ENCODE measurements around the gene JAG2.
"Not testable (repeated sequence)": the region's sequence is repeated elsewhere in the genome, so short reads cannot be mapped to it uniquely, and the experiment has no call there.

Gene JAG2

DNA sequence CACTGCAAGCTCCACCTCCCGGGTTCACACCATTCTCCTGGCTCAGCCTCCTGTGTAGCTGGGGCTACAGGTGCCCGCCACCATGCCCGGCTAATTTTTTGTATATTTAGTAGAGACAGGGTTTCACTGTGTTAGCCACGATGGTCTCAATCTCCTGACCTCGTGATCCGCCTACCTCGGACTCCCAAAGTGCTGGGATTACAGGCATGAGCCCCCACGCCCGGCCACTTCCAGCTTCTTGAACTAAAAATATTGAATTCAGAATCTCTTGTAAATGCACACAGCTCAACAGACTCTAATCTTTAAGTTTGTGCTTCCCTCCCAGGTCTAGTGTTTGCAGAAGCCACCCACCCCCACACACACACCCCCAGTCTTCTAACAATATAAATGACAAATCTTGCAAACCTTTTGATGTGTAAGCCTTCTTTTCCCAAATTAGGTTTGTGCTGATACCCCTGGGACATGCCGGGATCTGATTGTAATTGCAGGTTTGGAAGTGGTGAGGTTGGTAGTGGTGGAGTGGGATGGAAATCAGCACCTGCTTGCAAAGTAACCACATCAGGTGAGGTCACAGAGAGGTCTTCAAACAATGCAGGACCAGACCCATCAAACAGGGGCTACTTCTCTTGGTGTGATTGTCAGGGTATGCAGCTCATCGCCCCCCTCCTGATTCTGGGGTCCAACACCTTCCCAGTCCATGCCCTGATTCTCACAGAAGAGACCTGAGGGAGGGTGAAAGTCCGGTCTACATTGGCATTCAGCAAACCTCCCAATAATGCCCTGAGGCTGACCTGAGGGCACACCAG lies 51.9 kb downstream of the JAG2 start:
- TF ChIP-seq CTCF (IDR thresholded peaks at IDR 0.05; ENCODE audit: insufficient read depth, missing control alignments) = no peak
- DNase-seq (ENCODE audit: insufficient read length, low spot score) (no peak), FAIRE-seq (no peak)

- not testable (repeated sequence) for FAIRE-seq
Observed at GRCh38 chr14:105109243-105109642, 59.3 kb downstream of the JAG2 start.

DNA sequence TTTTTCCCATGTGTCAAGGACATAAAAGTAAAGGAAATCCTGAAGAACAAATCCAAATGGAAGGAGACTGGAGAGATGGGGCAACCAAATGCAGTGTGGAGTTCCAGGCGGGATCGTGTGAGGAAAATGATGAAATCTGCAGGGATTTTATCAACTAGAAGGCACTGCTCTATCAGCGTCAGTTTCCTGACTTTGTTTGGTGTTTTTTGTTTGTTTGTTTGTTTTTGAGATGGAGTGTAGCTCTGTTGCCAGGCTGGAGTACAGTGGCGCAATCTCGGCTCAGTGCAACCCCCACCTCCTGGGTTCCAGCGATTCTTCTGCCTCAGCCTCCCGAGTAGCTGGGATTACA lies 60.1 kb downstream of the JAG2 start:
- DNase-seq (ENCODE audit: insufficient read length, low spot score) (no peak), FAIRE-seq (no peak)
- no peak for TF ChIP-seq CTCF (IDR thresholded peaks at IDR 0.05; ENCODE audit: insufficient read depth, missing control alignments)

More at GRCh38 chr14:105109243-105109642, 59.3 kb downstream of the JAG2 start:
- DNase-seq (ENCODE audit: insufficient read length, low spot score) = not testable (repeated sequence)

- DNase-seq (ENCODE audit: insufficient read length, low spot score) (no peak), FAIRE-seq (no peak)
- no peak for TF ChIP-seq CTCF (IDR thresholded peaks at IDR 0.05; ENCODE audit: insufficient read depth, missing control alignments)
Observed at GRCh38 chr14:105107781-105108515, 60.6 kb downstream of the JAG2 start.

DNA sequence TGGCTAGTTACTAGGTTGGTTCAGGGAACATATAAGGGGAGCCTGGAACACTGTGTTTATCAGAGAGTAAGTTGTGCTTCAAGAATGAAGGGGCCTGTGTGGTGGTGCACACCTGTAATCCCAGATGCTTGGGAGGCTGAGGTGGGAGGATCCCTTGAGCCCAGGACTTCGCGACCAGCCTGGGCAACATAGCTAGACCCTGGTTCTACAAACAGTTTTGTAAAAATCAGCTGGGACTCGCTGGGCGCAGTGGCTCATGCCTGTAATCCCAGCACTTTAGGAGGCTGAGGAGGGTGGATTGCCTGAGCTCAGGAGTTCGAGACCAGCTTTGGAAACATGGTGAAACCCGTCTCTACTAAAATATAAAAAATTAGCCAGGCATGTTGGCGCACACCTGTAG lies 61.2 kb downstream of the JAG2 start:
- TF ChIP-seq CTCF (IDR thresholded peaks at IDR 0.05; ENCODE audit: insufficient read depth, missing control alignments) = no peak
- DNase-seq (ENCODE audit: insufficient read length, low spot score) = no peak
- no peak for FAIRE-seq

DNA sequence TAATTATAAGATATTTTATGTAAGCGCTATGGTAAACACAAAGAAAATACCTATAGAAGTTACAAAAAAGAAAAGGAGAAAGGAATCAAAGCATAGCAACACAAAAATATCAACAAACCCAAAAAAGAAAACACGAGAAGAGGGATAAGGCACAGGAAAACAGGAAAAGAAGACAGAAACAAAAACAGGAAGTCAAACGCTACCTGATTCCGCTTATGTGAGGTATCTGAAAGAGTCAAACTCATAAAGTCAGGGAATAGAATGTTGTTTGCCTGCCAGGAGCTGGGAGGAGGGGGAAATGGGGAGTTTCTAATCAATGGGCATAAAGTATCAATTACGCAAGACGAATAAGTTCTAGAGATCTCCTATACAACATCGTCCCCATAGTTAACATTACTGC lies 63.4 kb downstream of the JAG2 start:
- DNase-seq (ENCODE audit: insufficient read length, low spot score) (no peak), FAIRE-seq (no peak)
- TF ChIP-seq CTCF (IDR thresholded peaks at IDR 0.05; ENCODE audit: insufficient read depth, missing control alignments) = no peak

- no peak for FAIRE-seq
- no peak for TF ChIP-seq CTCF (IDR thresholded peaks at IDR 0.05; ENCODE audit: insufficient read depth, missing control alignments)
- DNase-seq (ENCODE audit: insufficient read length, low spot score) = no peak
Observed at GRCh38 chr14:105102893-105103292, 65.7 kb downstream of the JAG2 start.
